GM19043 (cell line): ENCODE measurements around the gene BLOC1S1.

ENCODE experiments used
- ATAC-seq: cut with Tn5 transposase; IDR thresholded peaks from one replicate; pipeline ENCODE4 v1.9.1; 2021; ENCODE audit warnings: low read depth; ENCODE audit not compliant: unreplicated experiment

BLOC1S1 gene

DNA sequence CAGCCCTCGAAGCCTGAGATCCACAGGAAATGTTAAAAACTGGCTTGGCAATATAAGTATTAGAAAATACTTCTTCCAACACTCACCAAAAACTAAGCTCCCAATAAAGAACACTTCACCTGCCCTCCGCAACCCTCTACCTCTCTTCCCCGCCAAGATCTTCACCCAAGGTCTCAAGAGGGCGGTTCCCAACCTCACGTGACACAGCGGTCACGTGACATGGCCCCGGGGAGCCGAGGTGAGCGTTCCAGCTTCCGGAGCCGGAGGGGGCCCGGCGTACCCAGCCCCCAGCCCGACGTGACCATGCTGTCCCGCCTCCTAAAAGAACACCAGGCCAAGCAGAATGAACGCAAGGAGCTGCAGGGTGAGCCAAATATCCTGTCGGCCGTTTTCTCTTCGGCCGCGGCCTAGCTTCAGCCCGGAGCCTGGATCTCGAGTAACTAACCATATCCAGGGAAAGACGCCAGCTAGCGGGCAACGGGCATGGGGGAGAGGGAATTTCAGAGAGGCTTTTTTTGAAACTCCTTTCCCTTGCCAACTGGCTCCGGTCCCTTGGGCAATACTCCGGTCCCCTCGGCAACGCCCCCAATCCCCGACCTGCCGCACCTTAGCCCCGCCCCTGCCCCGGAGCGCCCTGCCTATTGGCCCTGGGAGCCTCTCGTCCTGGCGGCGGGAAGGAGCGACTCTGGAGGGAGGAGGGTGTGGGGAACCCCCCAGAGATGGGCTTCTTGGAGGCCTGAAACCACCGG is at the start of gene BLOC1S1:
Gene BLOC1S1 (plus strand): TSS at position 214 of the 749 bp plus-strand sequence. CDS start 6 bp downstream, at position 220.
- ATAC-seq: peak; percentile 88

DNA sequence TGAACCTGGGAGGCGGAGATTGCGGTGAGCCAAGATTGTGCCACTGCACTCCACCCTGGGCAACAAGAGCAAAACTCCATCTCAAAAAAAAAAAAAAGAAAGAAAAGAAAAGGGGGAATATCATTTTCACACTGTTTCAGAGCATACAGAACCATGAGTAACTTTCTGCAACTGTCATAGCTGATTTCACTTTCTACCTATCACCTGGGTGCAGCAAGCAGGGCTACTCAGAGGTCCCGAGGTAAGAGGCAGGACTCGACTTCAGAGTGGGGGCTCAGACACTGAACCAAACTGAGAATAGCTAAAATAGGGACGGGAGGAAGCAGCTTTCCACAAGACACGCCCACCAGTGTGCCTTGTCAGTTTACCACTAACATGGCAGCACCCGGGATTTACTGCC is 49.3 kb upstream of the BLOC1S1 start:
- no peak for ATAC-seq

DNA sequence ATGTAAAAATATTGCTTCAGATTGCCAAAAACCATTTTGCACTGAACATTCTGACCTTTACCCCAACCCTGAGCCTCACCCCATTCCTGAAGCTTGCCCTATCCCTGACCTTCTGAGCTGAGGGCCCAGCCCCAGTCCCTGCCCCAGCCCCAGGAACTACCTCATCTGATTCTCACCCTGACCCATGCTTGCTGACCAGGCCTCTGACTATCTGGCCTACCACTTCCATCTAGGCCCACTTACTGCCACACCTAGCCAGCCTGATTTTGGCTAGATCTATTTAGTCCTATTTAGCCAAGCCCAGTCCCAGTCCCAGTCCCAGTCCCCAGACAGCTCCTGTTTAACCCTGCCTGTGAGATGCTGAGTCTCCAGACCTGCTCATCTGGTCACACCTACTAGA is 45.6 kb upstream of the BLOC1S1 start:
- ATAC-seq: no peak

DNA sequence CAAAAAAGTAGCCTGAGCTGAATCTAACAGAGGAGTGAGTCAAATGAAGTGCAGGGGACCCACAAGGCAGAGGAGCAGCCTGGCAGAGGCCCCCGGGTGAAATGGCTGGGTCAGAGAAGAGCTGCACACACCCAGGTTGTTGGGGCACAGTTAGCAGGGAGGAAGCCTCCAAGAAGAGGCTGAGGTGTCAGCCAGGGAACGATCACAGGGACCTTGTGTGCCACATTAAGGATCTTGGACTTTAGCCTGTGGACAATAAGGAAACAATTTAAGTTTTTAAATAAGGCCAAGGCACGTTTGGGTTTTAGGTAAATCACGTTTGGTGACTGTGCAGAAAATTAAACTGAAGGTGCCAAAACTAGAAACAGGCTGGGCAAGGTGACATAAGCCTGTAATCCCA is 44.1 kb upstream of the BLOC1S1 start:
- ATAC-seq: no peak

DNA sequence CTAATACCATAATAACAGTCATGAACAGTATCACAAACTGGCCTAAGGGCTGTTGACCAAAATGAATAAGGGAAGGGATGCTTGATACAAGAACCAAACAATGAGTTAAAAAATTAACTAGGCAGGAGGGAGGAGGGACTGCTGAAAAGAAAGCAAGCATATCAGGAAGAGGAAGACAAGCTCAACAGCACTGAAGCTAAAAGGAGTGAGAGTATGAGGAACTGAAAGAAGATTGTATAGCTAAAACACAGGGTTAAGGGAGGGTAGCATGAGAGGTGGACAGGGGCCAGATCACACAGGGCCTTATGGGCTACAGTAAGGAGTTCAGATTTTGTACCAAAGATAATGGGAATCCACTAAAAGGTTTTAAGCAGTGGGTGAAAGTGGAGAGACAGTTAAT is 42.2 kb upstream of the BLOC1S1 start:
- peak; percentile 100 for ATAC-seq

GRCh38 chr12:55675666-55676065 is 40.2 kb upstream of the BLOC1S1 start:
- ATAC-seq: no peak

- ATAC-seq: no peak
Observed at GRCh38 chr12:55676707-55677106, 39.1 kb upstream of the BLOC1S1 start.

DNA sequence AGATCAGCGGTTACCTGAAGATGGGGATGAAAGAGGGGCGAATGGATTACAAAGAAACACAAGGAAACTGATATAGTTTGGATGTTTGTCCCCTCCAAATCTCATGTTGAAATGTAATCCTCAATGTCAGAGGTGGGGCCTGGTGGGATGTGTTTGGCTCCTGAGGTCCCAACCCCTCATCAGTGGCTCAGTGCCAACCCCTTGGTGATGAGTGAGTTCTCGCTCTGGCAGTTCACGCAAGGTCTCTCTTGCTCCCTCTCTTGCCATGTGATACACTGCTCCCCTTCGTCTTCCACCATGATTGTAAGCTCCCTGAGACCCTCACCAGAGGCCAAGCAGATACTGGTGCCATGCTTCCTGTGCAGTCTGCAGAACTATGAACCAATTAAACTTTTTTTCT is 36.2 kb upstream of the BLOC1S1 start:
- ATAC-seq: no peak

DNA sequence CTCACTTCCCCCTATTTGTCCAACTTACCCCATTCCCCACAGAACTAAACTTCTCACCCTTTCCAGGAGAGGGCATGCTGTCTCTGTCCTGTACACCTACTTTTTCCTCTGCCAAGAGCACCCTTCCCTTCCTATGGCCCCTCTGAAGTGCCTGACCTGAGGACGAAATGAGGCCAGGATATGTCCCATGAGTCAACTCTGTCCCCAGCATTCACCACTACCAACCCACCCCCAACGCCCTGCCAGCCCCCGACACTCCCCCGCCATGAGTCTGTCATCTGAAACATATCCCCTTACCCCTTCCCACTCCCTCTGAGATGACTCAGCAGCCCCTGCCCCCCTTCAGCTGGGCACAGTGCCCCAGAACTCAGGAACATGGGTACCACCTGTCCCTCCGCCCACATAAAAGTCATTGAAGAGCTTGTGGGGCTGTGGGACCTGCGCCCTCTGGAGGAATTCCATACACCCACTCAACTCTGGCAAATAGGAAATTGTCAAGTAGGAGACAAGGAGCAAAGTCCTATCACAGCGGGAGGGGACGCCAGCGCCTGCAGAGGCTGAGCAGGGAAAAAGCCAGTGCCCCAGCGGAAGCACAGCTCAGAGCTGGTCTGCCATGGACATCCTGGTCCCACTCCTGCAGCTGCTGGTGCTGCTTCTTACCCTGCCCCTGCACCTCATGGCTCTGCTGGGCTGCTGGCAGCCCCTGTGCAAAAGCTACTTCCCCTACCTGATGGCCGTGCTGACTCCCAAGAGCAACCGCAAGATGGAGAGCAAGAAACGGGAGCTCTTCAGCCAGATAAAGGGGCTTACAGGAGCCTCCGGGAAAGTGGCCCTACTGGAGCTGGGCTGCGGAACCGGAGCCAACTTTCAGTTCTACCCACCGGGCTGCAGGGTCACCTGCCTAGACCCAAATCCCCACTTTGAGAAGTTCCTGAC is 34.4 kb upstream of the BLOC1S1 start:
- ATAC-seq: no peak

- no peak for ATAC-seq
Observed at GRCh38 chr12:55682087-55682796, 33.6 kb upstream of the BLOC1S1 start.

DNA sequence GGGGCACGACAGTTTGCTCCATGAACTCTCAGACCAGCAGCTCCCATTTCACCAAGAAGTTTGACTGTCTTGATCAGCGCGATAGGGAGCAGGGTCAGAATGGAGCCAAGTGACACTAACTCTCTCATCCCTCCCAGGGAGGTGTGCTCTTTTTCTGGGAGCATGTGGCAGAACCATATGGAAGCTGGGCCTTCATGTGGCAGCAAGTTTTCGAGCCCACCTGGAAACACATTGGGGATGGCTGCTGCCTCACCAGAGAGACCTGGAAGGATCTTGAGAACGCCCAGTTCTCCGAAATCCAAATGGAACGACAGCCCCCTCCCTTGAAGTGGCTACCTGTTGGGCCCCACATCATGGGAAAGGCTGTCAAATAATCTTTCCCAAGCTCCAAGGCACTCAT is 32.2 kb upstream of the BLOC1S1 start:
- no peak for ATAC-seq

DNA sequence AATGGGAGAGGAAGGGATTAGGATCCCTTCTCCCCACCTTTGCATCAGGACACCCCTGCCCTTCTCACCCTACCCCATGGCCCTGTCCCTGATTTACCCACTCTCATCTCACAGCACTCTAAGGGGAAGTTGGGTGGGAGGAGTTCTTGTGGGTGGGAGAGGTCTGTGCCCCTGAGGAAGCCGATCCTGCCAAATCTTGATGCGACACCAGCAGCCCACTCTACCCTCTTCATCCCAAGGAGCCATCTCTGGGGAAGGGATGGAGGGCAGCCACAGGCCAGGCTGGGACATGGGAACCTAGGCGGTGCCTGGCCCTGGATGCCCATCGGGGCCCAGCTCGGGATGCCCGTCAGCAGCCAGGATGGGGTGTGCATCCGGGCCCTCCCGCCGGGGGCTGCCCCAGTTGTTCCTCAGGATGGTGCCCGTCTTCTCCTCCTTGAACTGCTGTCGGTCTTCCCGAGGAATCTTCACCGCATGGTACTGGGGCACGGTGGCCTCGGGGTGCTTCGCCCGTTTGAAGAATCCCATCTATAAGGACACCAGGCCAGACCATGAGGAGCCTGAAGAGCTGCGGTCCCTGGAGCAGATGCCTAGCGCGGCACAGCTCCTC is 31.0 kb upstream of the BLOC1S1 start:
- no peak for ATAC-seq

GRCh38 chr12:55685671-55686070 is 30.2 kb upstream of the BLOC1S1 start:
- no peak for ATAC-seq

DNA sequence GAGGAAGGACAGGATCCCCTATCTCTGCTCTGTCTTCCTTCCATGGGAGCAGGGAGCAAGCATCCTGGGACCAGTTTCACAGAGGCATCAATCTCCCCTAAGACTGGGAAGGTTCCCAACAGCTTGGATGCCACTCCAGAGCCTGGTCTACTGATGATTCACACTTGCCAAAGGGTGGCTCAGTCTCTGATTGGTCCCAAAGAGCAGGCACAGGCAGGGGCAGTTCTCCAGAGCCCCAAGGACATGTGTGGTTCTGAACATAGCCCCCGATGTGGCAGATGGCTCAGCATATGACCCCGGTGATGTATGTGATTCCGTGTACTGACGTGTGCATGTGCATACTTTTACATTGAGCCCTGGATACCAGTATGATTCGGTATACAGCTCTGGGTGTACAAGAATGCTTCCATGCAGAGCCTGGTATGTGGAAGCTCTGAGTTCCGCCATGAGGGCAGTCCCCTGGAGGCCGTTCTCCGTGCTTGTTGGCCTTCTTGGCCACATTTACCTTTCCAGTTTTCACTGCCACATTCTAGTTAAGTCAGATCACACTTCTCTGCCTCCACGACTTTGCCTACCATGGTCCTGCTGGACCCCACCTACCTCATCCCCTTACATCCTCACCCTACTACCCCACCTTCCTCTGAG is 29.4 kb upstream of the BLOC1S1 start:
- no peak for ATAC-seq

DNA sequence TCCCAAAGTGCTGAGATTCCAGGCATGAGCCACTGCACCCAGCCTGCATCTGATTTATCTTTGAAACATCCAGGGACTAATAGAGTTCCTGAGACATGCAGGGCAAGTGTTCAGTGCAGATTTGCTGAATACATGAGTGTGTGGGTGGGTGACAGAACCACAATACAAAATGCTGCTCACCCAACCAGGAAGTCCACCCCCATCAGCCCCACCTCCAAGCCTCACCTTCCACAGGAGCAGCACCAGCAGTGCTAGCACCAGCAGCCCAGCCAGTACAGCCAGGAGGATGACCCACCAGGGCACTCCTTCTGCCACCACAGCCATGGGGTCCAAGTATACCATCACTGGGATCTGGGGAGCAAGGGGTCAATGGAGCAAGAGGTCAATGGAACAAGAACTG is 28.1 kb upstream of the BLOC1S1 start:
- ATAC-seq: no peak

GRCh38 chr12:55688716-55689655 is 26.9 kb upstream of the BLOC1S1 start:
- no peak for ATAC-seq

DNA sequence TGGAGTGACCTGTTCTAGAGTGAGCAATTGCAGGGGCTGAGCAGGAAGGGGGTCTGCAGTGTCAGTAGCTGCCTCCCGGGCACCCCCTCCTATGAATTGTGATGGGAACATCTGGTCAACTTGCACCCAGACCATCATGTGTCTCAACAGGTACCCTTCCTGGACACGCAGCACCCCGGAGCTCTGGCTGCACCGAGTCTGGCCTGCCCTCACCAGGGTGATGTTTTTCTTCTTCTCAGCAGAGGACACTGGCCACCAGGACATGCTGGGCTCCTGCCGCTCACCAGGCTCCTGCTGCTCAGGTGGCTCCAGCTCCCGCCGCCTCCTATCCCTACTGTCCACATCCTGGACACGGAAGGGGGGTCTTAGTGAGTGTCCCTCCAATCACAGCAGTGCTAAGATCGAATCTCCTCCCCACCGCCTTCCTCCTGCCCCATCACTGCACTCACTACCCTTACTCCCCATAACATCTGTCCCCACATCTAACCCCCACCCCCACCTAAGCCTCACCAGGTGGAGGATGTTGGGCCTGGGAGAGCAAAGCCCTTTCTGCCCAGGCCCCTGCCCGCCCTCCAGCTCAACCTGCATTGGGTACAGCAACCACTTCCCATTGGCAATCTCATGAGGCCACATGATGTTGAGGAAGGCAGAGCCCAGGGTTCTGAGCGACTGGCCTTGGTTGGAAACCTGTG is 23.1 kb upstream of the BLOC1S1 start:
- no peak for ATAC-seq

- ATAC-seq: no peak
Observed at GRCh38 chr12:55693323-55694187, 22.3 kb upstream of the BLOC1S1 start.
